AG10803 (cell line): Measurements from ENCODE around the gene JMJD8.

Source experiments
- DNase-seq: peaks from one replicate; pipeline ENCODE4 v3.0.0; 2010; ENCODE audit warnings: low read depth
- H3K4me3 ChIP-seq: 2 replicates; pipeline ENCODE4 v1.5.1; 2011; ENCODE audit warnings: mild to moderate bottlenecking, low read length, control low read depth
- TF ChIP-seq, protein P1 (sequence below): conservative IDR thresholded peaks from 2 replicates; pipeline ENCODE4 v1.5.1; 2011; ENCODE audit warnings: mild to moderate bottlenecking, low read length, control low read depth, inconsistent platforms

Gene JMJD8

DNA sequence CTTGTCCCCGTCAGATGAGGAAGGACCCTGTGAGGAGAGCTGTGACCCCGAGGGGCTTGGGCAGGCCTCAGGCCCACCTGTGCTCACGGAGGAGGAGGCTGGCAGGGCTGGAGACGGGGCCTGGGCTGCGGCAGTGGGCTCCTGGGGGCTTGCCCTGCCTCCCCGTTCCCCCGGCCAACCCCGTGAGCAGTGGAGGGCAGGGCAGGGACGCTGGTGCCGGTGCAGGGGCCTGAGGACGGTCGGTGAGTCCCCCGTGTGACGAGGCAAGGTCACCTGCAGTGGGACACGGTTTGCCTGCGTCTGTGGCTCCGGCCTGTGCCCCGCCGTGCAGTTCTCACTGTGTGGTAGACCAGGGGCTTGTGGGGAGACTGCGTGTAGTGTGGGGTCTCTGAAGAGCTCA lies 24.5 kb downstream of the JMJD8 start:
- H3K4me3 ChIP-seq: no peak overlapping the region
- DNase-seq: no peak
- TF ChIP-seq, protein P1, sequence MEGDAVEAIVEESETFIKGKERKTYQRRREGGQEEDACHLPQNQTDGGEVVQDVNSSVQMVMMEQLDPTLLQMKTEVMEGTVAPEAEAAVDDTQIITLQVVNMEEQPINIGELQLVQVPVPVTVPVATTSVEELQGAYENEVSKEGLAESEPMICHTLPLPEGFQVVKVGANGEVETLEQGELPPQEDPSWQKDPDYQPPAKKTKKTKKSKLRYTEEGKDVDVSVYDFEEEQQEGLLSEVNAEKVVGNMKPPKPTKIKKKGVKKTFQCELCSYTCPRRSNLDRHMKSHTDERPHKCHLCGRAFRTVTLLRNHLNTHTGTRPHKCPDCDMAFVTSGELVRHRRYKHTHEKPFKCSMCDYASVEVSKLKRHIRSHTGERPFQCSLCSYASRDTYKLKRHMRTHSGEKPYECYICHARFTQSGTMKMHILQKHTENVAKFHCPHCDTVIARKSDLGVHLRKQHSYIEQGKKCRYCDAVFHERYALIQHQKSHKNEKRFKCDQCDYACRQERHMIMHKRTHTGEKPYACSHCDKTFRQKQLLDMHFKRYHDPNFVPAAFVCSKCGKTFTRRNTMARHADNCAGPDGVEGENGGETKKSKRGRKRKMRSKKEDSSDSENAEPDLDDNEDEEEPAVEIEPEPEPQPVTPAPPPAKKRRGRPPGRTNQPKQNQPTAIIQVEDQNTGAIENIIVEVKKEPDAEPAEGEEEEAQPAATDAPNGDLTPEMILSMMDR: no peak

DNA sequence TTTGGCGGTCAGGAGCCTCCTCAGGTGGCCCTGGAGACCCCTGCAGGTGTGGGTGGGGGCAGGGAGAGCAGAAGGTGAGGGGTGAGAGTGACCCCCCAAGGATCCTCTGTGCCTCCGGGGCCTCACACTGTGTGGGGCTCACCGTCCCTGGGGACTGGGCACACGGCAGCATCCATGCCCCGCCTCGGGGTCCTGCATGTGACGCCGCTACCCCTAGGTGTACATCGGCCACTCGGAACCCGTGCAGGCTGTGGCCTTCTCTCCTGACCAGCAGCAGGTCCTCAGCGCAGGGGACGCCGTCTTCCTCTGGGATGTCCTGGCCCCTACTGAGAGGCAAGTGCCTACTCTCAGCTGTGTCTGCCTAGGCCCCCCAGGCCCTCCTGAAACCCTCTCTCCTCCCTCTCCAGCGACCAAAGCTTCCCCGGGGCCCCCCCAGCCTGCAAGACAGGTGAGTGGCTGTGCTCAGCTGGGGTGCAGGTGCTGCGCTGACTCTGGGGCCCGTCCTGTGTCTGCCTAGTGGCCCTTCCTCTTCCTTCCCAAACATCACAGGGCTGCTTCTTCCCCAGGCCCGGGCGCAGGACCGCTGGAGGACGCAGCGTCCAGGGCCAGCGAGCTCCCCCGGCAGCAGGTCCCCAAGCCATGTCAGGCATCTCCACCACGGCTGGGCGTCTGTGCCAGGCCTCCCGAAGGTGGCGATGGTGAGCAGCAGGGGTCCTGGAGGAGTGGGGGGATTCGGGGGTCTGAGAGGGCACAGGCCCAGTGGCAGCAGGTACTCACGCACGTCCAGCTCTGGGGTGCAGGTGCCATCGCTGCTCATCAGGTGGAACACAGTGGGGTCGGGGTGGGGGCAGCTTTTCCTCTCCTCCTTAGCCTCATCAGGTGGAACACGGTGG lies 25.2 kb downstream of the JMJD8 start:
- DNase-seq: no peak
- TF ChIP-seq, protein P1: no peak
- H3K4me3 ChIP-seq: no peak overlapping the region

DNA sequence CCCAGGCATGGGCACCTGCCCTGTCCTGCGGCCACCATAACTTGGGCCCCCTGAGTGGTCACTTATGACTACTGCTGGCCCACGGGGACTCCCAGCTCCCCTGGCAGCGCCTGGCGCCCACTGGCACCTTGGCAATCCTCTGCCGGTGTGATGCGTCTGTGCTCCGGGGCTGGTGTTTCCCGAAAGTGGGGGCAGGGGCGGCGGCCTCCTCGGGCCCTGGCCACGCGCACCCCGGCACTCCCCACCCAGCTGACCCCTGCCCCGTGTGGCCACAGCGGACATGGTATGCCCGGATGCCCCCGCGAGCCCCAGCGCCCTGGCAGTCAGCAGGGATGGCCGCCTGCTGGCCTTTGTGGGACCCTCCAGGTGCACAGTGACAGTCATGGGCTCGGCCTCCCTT lies 26.6 kb downstream of the JMJD8 start:
- DNase-seq: no peak
- TF ChIP-seq, protein P1: no peak
- H3K4me3 ChIP-seq: no peak overlapping the region

DNA sequence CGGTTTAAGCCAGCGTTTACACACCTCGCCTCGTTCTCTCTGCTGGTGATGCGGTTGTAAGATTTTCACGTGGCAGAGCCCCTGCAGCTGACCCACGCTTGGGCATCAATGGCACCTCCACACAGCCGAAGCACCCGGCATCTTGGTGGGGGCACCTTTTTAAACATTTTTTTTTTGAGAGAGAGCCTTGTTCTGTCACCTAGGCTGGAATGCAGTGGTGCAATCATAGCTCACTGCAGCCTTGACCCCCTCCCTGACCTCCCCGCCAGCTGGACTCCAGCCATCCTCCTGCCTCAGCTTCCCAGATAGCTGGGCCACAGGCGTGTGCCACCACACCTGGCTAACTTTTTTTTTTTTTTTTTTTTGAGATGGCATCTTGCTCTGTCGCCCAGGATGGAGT lies 30.1 kb downstream of the JMJD8 start:
- DNase-seq: no peak
- H3K4me3 ChIP-seq: no peak overlapping the region
- TF ChIP-seq, protein P1: no peak

DNA sequence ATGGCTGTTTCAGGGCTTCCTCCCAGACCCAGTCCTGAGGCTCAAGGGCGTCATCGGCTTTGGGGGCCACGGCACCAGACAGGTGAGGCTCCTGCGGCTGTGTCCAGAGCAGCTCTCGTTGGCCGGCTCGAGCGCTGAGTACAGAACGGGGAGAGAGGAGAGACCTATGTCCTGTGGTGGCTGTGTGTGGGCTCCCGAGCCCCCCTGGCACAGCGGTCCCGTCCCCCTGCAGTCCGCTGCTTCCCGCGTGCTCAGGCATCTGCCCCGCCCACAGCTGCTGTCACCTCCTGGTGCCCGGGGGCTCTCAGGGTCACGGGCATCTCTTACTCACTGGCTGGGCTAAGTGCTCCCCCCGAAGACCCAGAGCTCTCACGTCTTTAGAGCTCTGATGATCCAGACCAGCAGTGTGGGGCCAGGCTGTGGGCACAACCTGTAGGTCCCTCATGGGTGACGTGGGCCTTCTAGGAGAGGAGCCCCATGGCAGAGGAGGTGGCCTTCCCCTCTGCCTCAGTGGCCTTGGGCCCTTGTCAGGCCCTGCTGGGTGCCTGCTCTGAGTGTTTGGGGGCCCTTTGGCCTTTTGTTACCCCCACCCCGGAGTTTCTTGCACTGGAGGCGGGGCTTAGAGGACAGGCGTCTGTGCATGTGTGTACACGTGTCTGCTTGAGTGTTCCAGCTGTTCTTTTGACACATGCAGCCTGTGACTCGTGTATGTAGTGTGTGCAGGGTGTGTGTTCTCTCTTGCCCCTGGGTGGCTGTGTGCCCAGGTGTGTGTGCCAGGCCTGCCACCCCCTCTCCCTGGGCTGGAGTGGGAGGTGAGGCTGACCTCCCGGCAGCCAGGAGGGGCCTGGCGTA lies 31.5 kb downstream of the JMJD8 start:
- DNase-seq: no peak
- TF ChIP-seq, protein P1: no peak
- no peak overlapping the region for H3K4me3 ChIP-seq

DNA sequence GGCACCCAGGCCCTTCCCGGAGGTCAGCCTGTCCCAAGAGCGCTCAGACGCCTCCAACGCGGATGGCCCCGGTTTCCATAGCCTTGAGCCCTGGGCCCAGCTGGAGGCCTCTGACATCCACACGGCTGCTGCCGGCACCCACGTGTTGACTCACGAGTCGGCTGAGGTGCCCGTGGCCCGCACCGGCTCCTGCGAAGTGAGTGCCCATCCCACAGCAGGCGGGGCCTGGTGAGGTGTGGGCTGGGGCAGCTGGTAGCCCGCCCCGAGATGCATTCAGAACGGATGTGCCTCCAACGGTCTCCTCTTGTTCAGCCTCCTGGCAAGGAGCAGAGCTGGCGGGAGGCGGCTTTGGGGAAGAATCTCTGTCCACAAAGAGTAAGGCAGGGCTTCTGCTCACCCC lies 32.3 kb downstream of the JMJD8 start:
- DNase-seq: no peak

More for the DNA sequence above, 32.3 kb downstream of the JMJD8 start:
- H3K4me3 ChIP-seq: no peak overlapping the region
- TF ChIP-seq, protein P1: no peak
